Panc1 (cell line): ENCODE data around the gene COPZ1.

Experiments used
- CTCF ChIP-seq: fragments of 450-650 bp; IDR thresholded peaks from 2 replicates; pipeline ENCODE4 v1.5.1; 2017; ENCODE audit warnings: mild to moderate bottlenecking
- POLR2AphosphoS5 ChIP-seq: IDR thresholded peaks from 2 replicates; pipeline ENCODE4 v1.6.1; 2012; ENCODE audit warnings: mild to moderate bottlenecking, low read depth, low read length, moderate library complexity
- TF ChIP-seq, protein P1 (sequence below), 2 experiments: IDR thresholded peaks; 2 replicates each; pipeline ENCODE4 v1.6.1; 2011 to 2012; ENCODE audit warnings: low read depth in 2 of 2, control low read depth in 1 of 2, low read length in 1 of 2, mild to moderate bottlenecking in 1 of 2, moderate library complexity in 1 of 2; ENCODE audit not compliant: insufficient read depth in 1 of 2

- TF ChIP-seq CTCF = no peak
- TF ChIP-seq POLR2AphosphoS5 = no peak
- TF ChIP-seq, protein P1, sequence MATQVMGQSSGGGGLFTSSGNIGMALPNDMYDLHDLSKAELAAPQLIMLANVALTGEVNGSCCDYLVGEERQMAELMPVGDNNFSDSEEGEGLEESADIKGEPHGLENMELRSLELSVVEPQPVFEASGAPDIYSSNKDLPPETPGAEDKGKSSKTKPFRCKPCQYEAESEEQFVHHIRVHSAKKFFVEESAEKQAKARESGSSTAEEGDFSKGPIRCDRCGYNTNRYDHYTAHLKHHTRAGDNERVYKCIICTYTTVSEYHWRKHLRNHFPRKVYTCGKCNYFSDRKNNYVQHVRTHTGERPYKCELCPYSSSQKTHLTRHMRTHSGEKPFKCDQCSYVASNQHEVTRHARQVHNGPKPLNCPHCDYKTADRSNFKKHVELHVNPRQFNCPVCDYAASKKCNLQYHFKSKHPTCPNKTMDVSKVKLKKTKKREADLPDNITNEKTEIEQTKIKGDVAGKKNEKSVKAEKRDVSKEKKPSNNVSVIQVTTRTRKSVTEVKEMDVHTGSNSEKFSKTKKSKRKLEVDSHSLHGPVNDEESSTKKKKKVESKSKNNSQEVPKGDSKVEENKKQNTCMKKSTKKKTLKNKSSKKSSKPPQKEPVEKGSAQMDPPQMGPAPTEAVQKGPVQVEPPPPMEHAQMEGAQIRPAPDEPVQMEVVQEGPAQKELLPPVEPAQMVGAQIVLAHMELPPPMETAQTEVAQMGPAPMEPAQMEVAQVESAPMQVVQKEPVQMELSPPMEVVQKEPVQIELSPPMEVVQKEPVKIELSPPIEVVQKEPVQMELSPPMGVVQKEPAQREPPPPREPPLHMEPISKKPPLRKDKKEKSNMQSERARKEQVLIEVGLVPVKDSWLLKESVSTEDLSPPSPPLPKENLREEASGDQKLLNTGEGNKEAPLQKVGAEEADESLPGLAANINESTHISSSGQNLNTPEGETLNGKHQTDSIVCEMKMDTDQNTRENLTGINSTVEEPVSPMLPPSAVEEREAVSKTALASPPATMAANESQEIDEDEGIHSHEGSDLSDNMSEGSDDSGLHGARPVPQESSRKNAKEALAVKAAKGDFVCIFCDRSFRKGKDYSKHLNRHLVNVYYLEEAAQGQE (IDR thresholded peaks at IDR 0.05; ENCODE audit: insufficient read depth in 1 of 2, low read depth in 2 of 2, low read length in 1 of 2) = no peak
Measured at GRCh38 chr12:54292083-54292930, 32.6 kb upstream of the COPZ1 start.
